Adrenal gland (tissue), 12 donors: Measurements from ENCODE around the gene CADM4. TPM values are rescaled to one million over a fixed set of nuclear protein-coding genes. Genes with fewer than 3 reads are reported as not detected.

ENCODE experiments used
- DNase-seq, 7 donors: peaks; one replicate each; pipeline ENCODE4 v3.0.0-alpha.2; 2019 to 2020
- H3K27ac ChIP-seq, 5 donors: fragments of 200-600 bp; sonication (generic) in 4 of 5; 1 replicate in 3 of 5; 2 replicates in 2 of 5; pipeline versions ENCODE4 v1.5.1 to v1.8.0; 2016 to 2020; ENCODE audit warnings: mild to moderate bottlenecking in 1 of 5
- H3K27me3 ChIP-seq: fragments of 200-600 bp; 2 replicates; pipeline ENCODE4 v1.8.0; 2021
- H3K36me3 ChIP-seq, 2 donors: fragments of 200-600 bp; replicated peaks in 1 of 2; 1 replicate in 1 of 2; 2 replicates in 1 of 2; pipeline versions ENCODE4 v1.5.1 to v1.8.0; 2018 to 2022
- H3K4me1 ChIP-seq, 2 donors: fragments of 200-600 bp; replicated peaks in 1 of 2; 1 replicate in 1 of 2; 2 replicates in 1 of 2; pipeline versions ENCODE4 v1.5.1 to v1.8.0; 2018 to 2021
- H3K4me3 ChIP-seq, 4 donors: fragments of 200-600 bp; sonication (generic) in 3 of 4; one replicate each; pipeline ENCODE4 v1.5.1; 2016 to 2018
- H3K9me3 ChIP-seq, 3 donors: fragments of 200-600 bp; sonication (generic) in 1 of 3; replicated peaks in 1 of 3; 1 replicate in 2 of 3; 2 replicates in 1 of 3; pipeline versions ENCODE4 v1.5.1 to v1.8.0; 2016 to 2021
- POLR2A ChIP-seq, 2 donors: fragments of 450-650 bp; IDR thresholded peaks; one replicate each; pipeline ENCODE4 v1.6.1; 2017; ENCODE audit warnings: antibody characterized with exemption in 2 of 2, mild to moderate bottlenecking in 2 of 2, moderate library complexity in 1 of 2
- WGBS, 4 donors: extraction: QIAGEN DNeasy Blood & Tissue Kit in 2 of 4; methylation state at CpG; one replicate each; pipeline versions ENCODE4 v1.1.5 to v1.1.7; 2013 to 2017; 5-methylcytosine and 5-hydroxymethylcytosine counted together
- intact Hi-C, 2 donors: fragments of 100-400 bp; cut with DNase I; formaldehyde crosslinking; loops; one replicate each; pipeline versions ENCODE4 v1.14.1 to v1.15.0; 2022 to 2023
- polyA plus RNA-seq, 3 donors: library from polyadenylated mRNA; stranded (reverse); fragments of 200-250 nt in 2 of 3; fragments of 350-450 nt in 1 of 3; fragmentation: Illumina TruSeq in 1 of 3; extraction: RNeasy Lipid Tissue Mini Kit (QIAGEN cat#74804) in 1 of 3; gene quantifications; one replicate each; pipeline ENCODE4 v1.2.3, GENCODE V29; 2013 to 2014
- total RNA-seq, 9 donors: library from RNA; depleted of rRNA in 4 of 9; stranded (reverse); fragments of >200 nt in 4 of 9; fragments of 120-200 nt in 1 of 9; fragmentation: NEBNext Ultra II Directional in 1 of 9; extraction: Animal tissue kit (Norgen Biotek cat#: 25700) in 1 of 9; gene quantifications; one replicate each; pipeline versions ENCODE4 v1.1.0 to v1.2.4, GENCODE V29; 2013 to 2023
- TF ChIP-seq, protein P1 (sequence below), 6 experiments: fragments of 450-650 bp in 4 of 6; fragments of 200-600 bp in 2 of 6; sonication (generic) in 1 of 6; IDR thresholded peaks; 1 replicate in 5 of 6; 2 replicates in 1 of 6; pipeline versions ENCODE4 v1.5.1 to v1.8.0; 2016 to 2021; ENCODE audit warnings: antibody characterized with exemption in 6 of 6, mild to moderate bottlenecking in 2 of 6, moderate library complexity in 1 of 6
- donor health status: healthy with polysubstance abuse.
- donor health status: Bipolar disorder and iron deficiency.
- donor health status: DM: yes; HTN: yes; CAD: no.
- donor health status: DM: no; HTN: no; CAD: no.
- donor health status: DM: no; HTN: no; CAD: no.
- donor health status: DM: yes; HTN: yes; CAD: no.

Gene CADM4
- total and polyA plus RNA-seq, 12 donors = 16.6 to 92.7 (median 40.0) TPM

DNA sequence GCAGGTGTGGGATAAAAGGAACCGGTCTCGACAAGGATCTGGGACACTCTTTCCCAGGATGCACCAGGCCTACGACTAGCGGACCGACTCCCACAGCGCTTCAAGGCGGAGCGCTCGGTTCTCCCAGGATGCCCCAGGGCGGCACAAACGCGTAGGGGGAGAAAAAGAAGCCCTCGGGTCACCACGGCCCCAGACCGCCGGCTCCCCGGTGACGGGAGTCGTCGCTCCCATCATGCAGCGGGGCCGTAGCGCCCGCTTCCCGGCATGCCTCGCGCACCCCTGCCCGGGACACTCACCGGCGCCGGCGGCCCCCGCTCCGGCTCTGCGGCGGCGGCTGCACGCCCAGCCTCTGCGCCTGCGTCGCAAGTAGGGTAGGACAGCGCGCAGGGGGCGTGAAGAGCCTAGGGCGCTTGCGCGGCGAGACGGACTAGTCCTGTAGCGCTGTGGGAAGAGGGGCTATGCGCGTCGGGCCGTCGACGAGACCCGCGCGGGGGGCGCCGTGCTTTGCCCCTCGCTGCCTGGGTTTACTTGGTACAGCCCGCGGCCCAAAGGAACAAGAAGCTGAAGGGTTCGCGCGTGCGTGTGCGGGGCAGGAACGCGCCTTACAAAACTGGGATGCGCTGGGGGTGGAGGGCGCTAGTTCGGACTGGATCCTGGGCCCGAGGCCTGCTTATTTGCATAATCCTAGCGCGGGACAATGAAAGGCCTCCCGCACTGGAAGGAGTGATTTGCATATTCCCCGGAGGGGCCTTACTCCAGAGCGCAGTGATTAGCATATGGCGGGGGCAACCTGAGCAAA is 20.2 kb downstream of the CADM4 start, which contains the start of gene ZNF428:
TSS of gene ZNF428 (minus strand) at position 368 of the 799 bp plus-strand sequence. CDS start 5,325 bp downstream, outside the sequence.
- H3K36me3 ChIP-seq = no peaks in the 10 kb centered on the region
- WGBS, 4 donors = 0 to 1% (median 0%) methylated on average over 38 to 81 of the region's 81 CpGs
- H3K27ac ChIP-seq = peak within 1 kb of the TSS; percentile 73 to 96 (median 94)
- peaks cover 9 to 36% of the 10 kb centered on the region in 2 donors for H3K4me1 ChIP-seq
- DNase-seq = peak; percentile 83 to 92 (median 85)
- no peaks in the 10 kb centered on the region for H3K27me3 ChIP-seq
- peak; percentile 68 to 82 for TF ChIP-seq POLR2A (IDR thresholded peaks at IDR 0.05)
- TF ChIP-seq, protein P1, sequence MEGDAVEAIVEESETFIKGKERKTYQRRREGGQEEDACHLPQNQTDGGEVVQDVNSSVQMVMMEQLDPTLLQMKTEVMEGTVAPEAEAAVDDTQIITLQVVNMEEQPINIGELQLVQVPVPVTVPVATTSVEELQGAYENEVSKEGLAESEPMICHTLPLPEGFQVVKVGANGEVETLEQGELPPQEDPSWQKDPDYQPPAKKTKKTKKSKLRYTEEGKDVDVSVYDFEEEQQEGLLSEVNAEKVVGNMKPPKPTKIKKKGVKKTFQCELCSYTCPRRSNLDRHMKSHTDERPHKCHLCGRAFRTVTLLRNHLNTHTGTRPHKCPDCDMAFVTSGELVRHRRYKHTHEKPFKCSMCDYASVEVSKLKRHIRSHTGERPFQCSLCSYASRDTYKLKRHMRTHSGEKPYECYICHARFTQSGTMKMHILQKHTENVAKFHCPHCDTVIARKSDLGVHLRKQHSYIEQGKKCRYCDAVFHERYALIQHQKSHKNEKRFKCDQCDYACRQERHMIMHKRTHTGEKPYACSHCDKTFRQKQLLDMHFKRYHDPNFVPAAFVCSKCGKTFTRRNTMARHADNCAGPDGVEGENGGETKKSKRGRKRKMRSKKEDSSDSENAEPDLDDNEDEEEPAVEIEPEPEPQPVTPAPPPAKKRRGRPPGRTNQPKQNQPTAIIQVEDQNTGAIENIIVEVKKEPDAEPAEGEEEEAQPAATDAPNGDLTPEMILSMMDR (IDR thresholded peaks at IDR 0.05) = no peak
- intact Hi-C loops = no loop called here
- peak within 1 kb of the TSS; percentile 37 to 91 (median 80) for H3K4me3 ChIP-seq
- H3K9me3 ChIP-seq = no peaks in the 10 kb centered on the region

DNA sequence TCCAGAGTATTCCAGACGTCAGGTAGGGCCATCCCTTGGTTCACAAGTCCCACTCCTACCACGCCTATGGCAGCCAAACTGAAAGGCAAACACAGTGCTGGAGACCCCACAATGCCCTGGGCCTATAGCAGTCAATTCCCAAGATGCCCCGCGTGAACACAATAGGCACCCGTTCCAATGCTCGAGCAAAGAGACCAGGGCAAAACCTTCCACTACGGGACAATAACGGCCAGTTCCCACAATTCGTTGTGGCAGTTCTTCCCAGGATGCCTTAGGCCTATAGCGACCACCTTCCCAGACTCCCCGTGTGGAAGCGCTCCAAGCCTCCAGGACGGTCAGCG is 20.8 kb downstream of the CADM4 start:
- Histone ChIP-seq H3K4me3 (peak overlapping the region; percentile 37 to 91 (median 80)), H3K27me3 (no peaks in the 10 kb centered on the region), H3K27ac (peak overlapping the region; percentile 73 to 96 (median 94)), H3K36me3 (peaks cover 0 to 1% of the 10 kb centered on the region in 2 donors), H3K4me1 (peaks cover 9 to 36% of the 10 kb centered on the region in 2 donors), H3K9me3 (no peaks in the 10 kb centered on the region)
- TF ChIP-seq, protein P1 (IDR thresholded peaks at IDR 0.05) = no peak
- TF ChIP-seq POLR2A (IDR thresholded peaks at IDR 0.05) = no peak
- DNase-seq = peak in 3 of 7 donors; percentile 29 to 64 (median 33)
- intact Hi-C loops = no loop called here
- WGBS, 4 donors = 0 to 1% (median 0%) methylated on average over 7 to 14 of the region's 14 CpGs

DNA sequence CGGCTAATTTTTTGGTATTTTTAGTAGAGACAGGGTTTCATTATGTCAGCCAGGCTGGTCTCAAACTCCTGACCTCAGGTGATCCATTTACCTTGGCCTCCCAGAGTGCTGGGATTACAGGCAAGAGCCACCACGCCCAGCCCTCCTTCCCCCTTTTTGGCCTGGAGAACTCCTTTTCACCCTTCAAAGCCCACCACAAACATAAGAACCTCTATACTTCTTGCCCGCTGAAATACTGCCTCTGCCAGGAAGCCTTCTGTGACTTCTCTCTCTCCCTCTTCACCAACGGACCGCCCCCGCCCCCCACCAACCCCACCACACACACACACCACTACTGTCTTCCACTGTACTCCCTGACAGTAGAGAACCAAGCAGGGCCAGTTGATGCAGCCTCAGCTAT is 22.7 kb downstream of the CADM4 start:
- DNase-seq = no peak
- Histone ChIP-seq H3K27me3 (no peaks in the 10 kb centered on the region), H3K27ac (peak overlapping the region in 2 of 5 donors; percentile 9 to 38), H3K4me3 (no peak overlapping the region), H3K9me3 (no peaks in the 10 kb centered on the region), H3K4me1 (peaks cover 9 to 36% of the 10 kb centered on the region in 2 donors), H3K36me3 (peaks cover 0 to 11% of the 10 kb centered on the region in 2 donors)
- TF ChIP-seq POLR2A (IDR thresholded peaks at IDR 0.05) = no peak
- TF ChIP-seq, protein P1 (IDR thresholded peaks at IDR 0.05) = no peak
- intact Hi-C loops = no loop called here
- 89 to 92% (median 90%) methylated on average over 5 to 6 of the region's 6 CpGs for WGBS, 4 donors

DNA sequence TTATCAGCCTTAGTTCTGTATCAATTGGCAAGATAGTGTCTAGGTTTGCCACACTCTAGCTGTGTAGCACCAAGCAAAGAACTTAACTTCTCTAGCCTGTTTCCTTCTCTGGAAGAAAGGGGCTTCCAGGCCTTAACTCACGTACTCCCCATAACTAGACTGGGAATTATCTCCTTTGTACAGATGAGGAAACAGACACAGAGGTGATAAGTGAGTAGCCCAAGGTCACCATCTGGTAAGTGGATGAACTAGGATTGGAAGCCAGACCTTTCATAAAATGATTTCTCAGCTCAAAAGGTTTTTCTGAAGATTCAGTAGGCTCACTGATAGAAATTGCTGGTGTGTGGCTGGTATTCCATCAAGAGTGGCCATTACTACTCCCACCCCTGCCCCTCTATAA is 23.3 kb downstream of the CADM4 start:
- Histone ChIP-seq H3K27ac (peak overlapping the region in 2 of 5 donors; percentile 9 to 38), H3K27me3 (no peaks in the 10 kb centered on the region), H3K4me1 (peaks cover 9 to 36% of the 10 kb centered on the region in 2 donors), H3K36me3 (peaks cover 0 to 11% of the 10 kb centered on the region in 2 donors), H3K9me3 (no peaks in the 10 kb centered on the region), H3K4me3 (no peak overlapping the region)
- TF ChIP-seq, protein P1 (IDR thresholded peaks at IDR 0.05) = no peak
- no peak for TF ChIP-seq POLR2A (IDR thresholded peaks at IDR 0.05)
- intact Hi-C loops = no loop called here
- DNase-seq = no peak
- WGBS, 4 donors = 27 to 56% (median 40%) methylated on average over 1 of the region's 1 CpG
